Endothelial cell of umbilical vein (primary cell): Measurements from ENCODE around the gene MYO5B. TPM values are rescaled to one million over a fixed set of nuclear protein-coding genes. Genes with fewer than 3 reads are reported as not detected.

ENCODE experiments used
- BruUV-seq: library from RNA; stranded (reverse); fragments of 400-500 nt; replicated peaks from 2 replicates; lab custom pipeline; 2021; lab: Mats Ljungman, UMichigan
- CTCF ChIA-PET: fragments of 300-600, 350-600 bp; sonication (Branson Sonifier 250); formaldehyde crosslinking; loops from one replicate; lab custom pipeline; 2021; ENCODE audit warnings: antibody characterized with exemption, inconsistent platforms; lab: Charles Lee
- POLR2A ChIA-PET: fragments of 300-600, 350-600 bp; sonication (Branson Sonifier 250); formaldehyde crosslinking; loops from one replicate; lab custom pipeline; 2021; ENCODE audit warnings: antibody characterized with exemption, inconsistent platforms; lab: Charles Lee
- DNase-seq: peaks from one replicate; pipeline ENCODE4 v3.0.0-alpha.2; 2011; ENCODE audit warnings: low read depth, low spot score
- FAIRE-seq: peaks from 2 replicates; lab custom pipeline; 2011; peaks lifted over from hg19 to GRCh38; lab: Jason Lieb, UNC
- H2AFZ ChIP-seq: 2 replicates; pipeline ENCODE4 v1.6.0; 2012; ENCODE audit warnings: low read depth, low read length, control low read depth, inconsistent platforms
- H3K27ac ChIP-seq: 2 replicates; pipeline ENCODE4 v1.5.1; 2011; ENCODE audit warnings: low read depth, mild to moderate bottlenecking, control low read depth, low read length, moderate library complexity; ENCODE audit not compliant: insufficient read depth
- H3K27me3 ChIP-seq, 2 experiments: 2 replicates each; pipeline versions ENCODE4 v1.6.0 to v1.6.1; 2011; ENCODE audit warnings: low read length in 2 of 2, mixed read lengths in 1 of 2; ENCODE audit not compliant: control insufficient read depth in 2 of 2, insufficient read depth in 2 of 2
- H3K36me3 ChIP-seq, 2 experiments: 2 replicates in 1 of 2; 3 replicates in 1 of 2; pipeline ENCODE4 v1.5.1; 2011; ENCODE audit warnings: low read length in 2 of 2, mild to moderate bottlenecking in 1 of 2, moderate library complexity in 1 of 2; ENCODE audit not compliant: control insufficient read depth in 2 of 2, insufficient read depth in 2 of 2; ENCODE audit errors: extremely low read depth in 1 of 2
- H3K4me1 ChIP-seq: 3 replicates; pipeline ENCODE4 v1.5.1; 2011; ENCODE audit warnings: mild to moderate bottlenecking, low read length; ENCODE audit not compliant: control insufficient read depth, insufficient read depth; ENCODE audit errors: extremely low read depth
- H3K4me2 ChIP-seq: 2 replicates; pipeline ENCODE4 v1.6.1; 2011; ENCODE audit warnings: low read length, control low read depth, mixed read lengths; ENCODE audit not compliant: insufficient read depth
- H3K4me3 ChIP-seq, 3 experiments: fragments of 200-600 bp in 1 of 3; sonication (generic), shearing (Covaris generic) in 1 of 3; replicated peaks in 1 of 3; 2 replicates each; pipeline ENCODE4 v1.5.1; 2011 to 2016; ENCODE audit warnings: control low read depth in 3 of 3, low read length in 3 of 3, mild to moderate bottlenecking in 2 of 3, inconsistent platforms in 1 of 3, low read depth in 1 of 3, moderate library complexity in 1 of 3; ENCODE audit not compliant: insufficient read depth in 1 of 3
- H3K79me2 ChIP-seq: 2 replicates; pipeline ENCODE4 v1.6.0; 2012; ENCODE audit warnings: low read length, inconsistent platforms; ENCODE audit not compliant: control insufficient read depth, insufficient read depth
- H3K9ac ChIP-seq: replicated peaks from 2 replicates; pipeline ENCODE3; 2011; ENCODE audit warnings: low read length, control low read depth; ENCODE audit not compliant: insufficient read depth; ENCODE audit errors: extremely low read depth
- H3K9me1 ChIP-seq: replicated peaks from 3 replicates; pipeline ENCODE4 v1.6.0; 2011; ENCODE audit warnings: mild to moderate bottlenecking, low read length; ENCODE audit not compliant: control insufficient read depth, insufficient read depth; ENCODE audit errors: extremely low read depth
- H3K9me3 ChIP-seq: replicated peaks from 2 replicates; pipeline ENCODE4 v1.5.1; 2012; ENCODE audit warnings: low read length, inconsistent platforms; ENCODE audit not compliant: control insufficient read depth, insufficient read depth
- H4K20me1 ChIP-seq: replicated peaks from 2 replicates; pipeline ENCODE3; 2011; ENCODE audit warnings: mild to moderate bottlenecking, low read length; ENCODE audit not compliant: control insufficient read depth, insufficient read depth; ENCODE audit errors: extremely low read depth
- CTCF ChIP-seq, 2 donors: IDR thresholded peaks; 1 replicate in 1 of 2; 2 replicates in 1 of 2; pipeline ENCODE4 v1.5.1; 2011; ENCODE audit warnings: low read length in 2 of 2, mild to moderate bottlenecking in 2 of 2, moderate library complexity in 2 of 2, control low read depth in 1 of 2, inconsistent platforms in 1 of 2, low read depth in 1 of 2; ENCODE audit not compliant: insufficient read depth in 1 of 2; ENCODE audit errors: extremely low read depth in 1 of 2
- EZH2 ChIP-seq: IDR thresholded peaks from 2 replicates; pipeline ENCODE4 v1.6.1; 2012; ENCODE audit warnings: borderline replicate concordance, low read depth, mild to moderate bottlenecking, moderate library complexity, low read length, inconsistent platforms; ENCODE audit not compliant: severe bottlenecking
- FOS ChIP-seq: IDR thresholded peaks from 2 replicates; pipeline ENCODE4 v1.6.1; 2011; ENCODE audit warnings: mild to moderate bottlenecking, low read length, moderate library complexity, borderline replicate concordance; ENCODE audit not compliant: insufficient read depth
- GATA2 ChIP-seq: IDR thresholded peaks from 2 replicates; pipeline ENCODE4 v1.7.0; 2011; ENCODE audit warnings: low read depth, mild to moderate bottlenecking, moderate library complexity, mixed read lengths, low read length; ENCODE audit not compliant: insufficient read length, insufficient read depth
- JUN ChIP-seq: IDR thresholded peaks from 2 replicates; pipeline ENCODE4 v1.6.1; 2011; ENCODE audit warnings: borderline replicate concordance, low read depth; ENCODE audit not compliant: insufficient read length, insufficient read depth
- MAX ChIP-seq: IDR thresholded peaks from 2 replicates; pipeline ENCODE4 v1.6.1; 2011; ENCODE audit not compliant: insufficient read depth, insufficient read length
- MYC ChIP-seq: IDR thresholded peaks from one replicate; pipeline ENCODE4 v1.6.1; 2011; ENCODE audit warnings: mild to moderate bottlenecking, low read depth, low read length
- POLR2A ChIP-seq: IDR thresholded peaks from 2 replicates; pipeline ENCODE4 v1.6.1; 2012; ENCODE audit warnings: low read depth, mild to moderate bottlenecking, control low read depth, low read length
- POLR2AphosphoS5 ChIP-seq: IDR thresholded peaks from 2 replicates; pipeline ENCODE4 v1.6.1; 2012; ENCODE audit warnings: low read depth, mild to moderate bottlenecking, control low read depth, low read length, moderate library complexity; ENCODE audit not compliant: insufficient read depth
- dilution Hi-C: fragments of 300-500 bp; cut with MboI; formaldehyde crosslinking; loops from one replicate; pipeline ENCODE4 v1.15.0; 2019; ENCODE audit warnings: low sequenced_read_pairs; ENCODE audit not compliant: extremely low pct_ligation_motif_present
- intact Hi-C: fragments of 100-400 bp; cut with micrococcal nuclease; formaldehyde crosslinking; loops from one replicate; pipeline ENCODE4 v1.10.0; 2022
- polyA plus RNA-seq, 4 experiments: library from polyadenylated mRNA; depleted of rRNA in 3 of 4; stranded (reverse) in 3 of 4; unstranded in 1 of 4; fragments of >200 nt; gene quantifications; 2 replicates each; pipeline versions ENCODE4 v1.2.1 to v1.2.3, GENCODE V29; 2011 to 2012; ENCODE audit warnings: missing spikeins in 1 of 4
- total RNA-seq: library from RNA; stranded (reverse); gene quantifications from 2 replicates; pipeline ENCODE4 v1.2.3, GENCODE V29; 2021

The MYO5B gene
- total and polyA plus RNA-seq, 2 donors (not counting 3 experiments of a cell fraction or from before 2014, with no cell fraction given), result 0.54 to 1.1 TPM

- DNase-seq (no peak), FAIRE-seq (no peak)
- intact Hi-C loops (no loop called here), dilution Hi-C loops (no loop called here)
- Histone ChIP-seq H3K4me1 (no peaks in the 10 kb centered on the region), H3K27me3 (peaks cover 3 to 5% of the 10 kb centered on the region in 2 experiments), H3K27ac (no peak overlapping the region), H3K9me3 (no peaks in the 10 kb centered on the region), H3K9ac (no peak overlapping the region), H3K79me2 (no peaks in the 10 kb centered on the region), H2AFZ (no peak overlapping the region), H3K4me2 (no peak overlapping the region), H4K20me1 (no peaks in the 10 kb centered on the region), H3K4me3 (no peak overlapping the region), H3K9me1 (no peaks in the 10 kb centered on the region), H3K36me3 (no peaks in the 10 kb centered on the region)
- BruUV-seq, result no TSS peak
- ChIA-PET CTCF (no interaction called here), POLR2A (no interaction called here)
- TF ChIP-seq MYC (no peak), JUN (no peak), GATA2 (no peak), POLR2A (no peak), MAX (no peak), EZH2 (no peak), FOS (no peak)
Observed at GRCh38 chr18:49915352-49915751, 279.6 kb downstream of the MYO5B start.

GRCh38 chr18:49913221-49913620 lies 281.7 kb downstream of the MYO5B start:
- CTCF ChIA-PET, result no interaction called here
- no peak for FAIRE-seq
- intact Hi-C loops, result no loop called here

More at GRCh38 chr18:49913221-49913620, 281.7 kb downstream of the MYO5B start:
- H3K4me2 ChIP-seq, result no peak overlapping the region
- no peaks in the 10 kb centered on the region for H3K9me3 ChIP-seq
- no peaks in the 10 kb centered on the region for H3K36me3 ChIP-seq
- POLR2A ChIA-PET, result no interaction called here
- DNase-seq, result no peak
- H3K9ac ChIP-seq, result no peak overlapping the region
- H3K4me3 ChIP-seq, result no peak overlapping the region
- no peaks in the 10 kb centered on the region for H3K9me1 ChIP-seq
- no peak overlapping the region for H2AFZ ChIP-seq
- H4K20me1 ChIP-seq, result no peaks in the 10 kb centered on the region
- H3K79me2 ChIP-seq, result no peaks in the 10 kb centered on the region
- TF ChIP-seq JUN (no peak), MYC (no peak), MAX (no peak), POLR2A (no peak), EZH2 (no peak), CTCF (IDR thresholded peaks at IDR 0.05; ENCODE audit: extremely low read depth in 1 of 2, insufficient read depth in 1 of 2, low read depth in 1 of 2, low read length in 2 of 2) (no peak), GATA2 (no peak), FOS (no peak), POLR2AphosphoS5 (no peak)
- dilution Hi-C loops, result no loop called here
- BruUV-seq, result no TSS peak
- no peaks in the 10 kb centered on the region for H3K4me1 ChIP-seq
- H3K27ac ChIP-seq, result no peak overlapping the region
- H3K27me3 ChIP-seq, result no peaks in the 10 kb centered on the region
